ENCODE measurements around the gene CCNK.
A peak's percentile ranks its signal among the peaks of the same experiment; 100 is the strongest.

Gene CCNK

DNA sequence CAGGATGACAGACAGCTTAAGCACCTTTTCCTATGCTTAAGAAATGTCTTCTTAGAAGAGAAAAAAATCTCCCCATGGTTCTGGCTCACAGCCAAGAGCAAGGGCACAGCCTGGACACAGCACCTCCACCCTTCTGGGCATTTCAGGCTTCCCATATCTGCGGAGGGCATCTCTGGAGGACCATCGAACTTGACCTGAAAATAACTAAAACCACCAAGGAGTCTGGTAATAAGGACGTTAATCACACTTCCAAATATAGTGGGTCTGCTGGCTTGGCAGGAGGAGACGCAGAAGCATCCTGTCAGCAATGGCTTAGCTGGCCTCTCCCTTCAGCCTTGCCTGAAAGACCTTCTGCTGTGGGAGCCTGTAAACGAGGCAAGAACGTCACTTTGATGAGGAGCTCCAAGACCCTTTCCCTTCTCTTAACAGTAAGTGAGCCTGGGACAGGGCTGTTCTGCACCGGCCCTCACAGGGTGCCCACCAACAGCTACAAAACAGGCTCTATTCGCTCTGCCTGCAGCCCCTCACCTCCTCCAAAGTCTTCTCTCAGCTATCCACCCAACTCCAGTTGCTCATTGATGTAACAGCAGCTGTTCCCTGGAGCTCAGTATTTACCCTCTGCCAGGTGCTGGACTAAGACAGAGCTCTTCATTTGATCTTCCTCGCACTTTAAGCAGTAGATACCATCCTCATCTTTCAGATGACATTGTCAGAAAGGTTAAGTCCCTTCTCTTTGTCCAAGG lies 13.7 kb upstream of the CCNK start:
- no peak for DNase-seq

GRCh38 chr14:99468081-99468480 lies 13.1 kb upstream of the CCNK start:
- DNase-seq, result no peak

DNA sequence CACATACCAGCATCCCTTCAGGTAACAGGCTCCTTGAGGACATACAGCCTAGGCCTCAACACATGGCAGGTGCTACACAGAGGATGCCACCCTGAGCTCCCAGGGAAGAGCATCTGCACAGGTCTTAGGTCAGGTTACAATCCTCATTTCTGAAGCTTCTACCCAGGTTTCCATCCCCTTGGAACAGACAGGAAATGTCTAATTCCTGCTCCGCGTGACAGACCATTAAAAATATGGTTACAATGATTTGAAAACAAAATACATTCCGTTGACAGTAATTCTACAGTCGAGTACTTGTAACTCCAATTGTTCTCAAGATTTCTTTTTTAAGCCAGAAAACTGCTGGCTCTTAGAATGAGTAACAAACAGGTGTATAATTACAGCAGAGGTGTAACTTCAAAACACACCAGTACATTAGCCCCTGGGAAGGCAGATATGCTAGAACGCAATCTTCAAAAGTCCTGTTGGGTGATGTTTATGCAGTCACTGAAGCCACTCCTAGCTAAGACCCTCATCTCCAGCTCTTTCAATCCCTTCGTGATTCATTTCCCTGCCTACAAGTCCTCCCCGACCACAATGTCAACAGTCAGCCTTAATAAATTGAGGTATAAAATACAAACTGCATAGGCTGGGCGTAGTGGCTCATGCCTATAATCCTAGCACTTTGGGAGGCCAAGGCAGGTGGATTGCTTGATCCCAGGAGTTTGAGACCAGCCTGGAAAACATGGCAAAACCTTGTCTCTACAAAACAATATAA lies 12.2 kb upstream of the CCNK start:
- DNase-seq, result no peak

- no peak for DNase-seq
Measured at GRCh38 chr14:99471731-99472130, 9.5 kb upstream of the CCNK start.

GRCh38 chr14:99472937-99473336 lies 8.3 kb upstream of the CCNK start:
- no peak for DNase-seq

- no peak for DNase-seq
Measured at GRCh38 chr14:99473458-99473857, 7.8 kb upstream of the CCNK start.

- no peak for DNase-seq
Measured at GRCh38 chr14:99475179-99475578, 6.0 kb upstream of the CCNK start.

DNA sequence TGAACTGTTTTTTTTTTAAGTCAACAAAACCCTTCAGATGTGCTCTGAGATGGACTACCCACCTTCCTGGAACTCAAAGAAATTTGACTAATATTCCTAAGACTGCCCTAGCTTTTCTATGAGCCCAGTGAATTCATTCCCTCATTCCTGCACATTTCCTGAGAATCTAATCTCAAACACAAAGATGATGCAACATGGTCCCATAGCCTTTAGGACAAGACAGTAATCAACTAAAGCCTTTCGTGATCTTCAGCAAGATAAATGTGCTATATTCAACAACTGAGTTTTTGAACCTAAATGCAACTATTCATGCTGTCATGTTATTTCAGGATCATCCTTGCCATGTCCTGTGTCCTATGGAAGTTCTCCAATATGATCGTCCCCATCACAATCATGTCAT lies 5.5 kb upstream of the CCNK start:
- DNase-seq, result no peak

- DNase-seq, result peak; percentile 75 to 81
Measured at GRCh38 chr14:99476864-99477263, 4.3 kb upstream of the CCNK start.

DNA sequence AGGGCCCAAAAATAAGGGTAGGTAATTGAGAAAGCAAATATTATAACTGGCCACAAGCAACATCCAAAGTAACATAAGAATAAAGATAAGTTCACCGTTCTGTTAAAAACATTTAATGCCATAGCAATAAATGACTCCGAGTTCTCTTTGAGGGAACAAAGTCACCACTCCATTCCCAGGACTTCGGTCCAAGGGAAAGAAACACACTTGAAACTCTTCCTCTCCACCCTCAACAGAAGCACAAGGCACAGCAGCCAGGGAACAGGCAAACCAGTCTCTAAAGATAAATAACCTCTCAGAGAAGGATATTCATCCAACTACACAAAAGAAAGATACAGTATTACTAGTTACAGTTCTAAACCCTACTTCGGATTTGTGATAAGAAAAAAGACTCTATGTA lies 3.1 kb upstream of the CCNK start:
- DNase-seq, result no peak

DNA sequence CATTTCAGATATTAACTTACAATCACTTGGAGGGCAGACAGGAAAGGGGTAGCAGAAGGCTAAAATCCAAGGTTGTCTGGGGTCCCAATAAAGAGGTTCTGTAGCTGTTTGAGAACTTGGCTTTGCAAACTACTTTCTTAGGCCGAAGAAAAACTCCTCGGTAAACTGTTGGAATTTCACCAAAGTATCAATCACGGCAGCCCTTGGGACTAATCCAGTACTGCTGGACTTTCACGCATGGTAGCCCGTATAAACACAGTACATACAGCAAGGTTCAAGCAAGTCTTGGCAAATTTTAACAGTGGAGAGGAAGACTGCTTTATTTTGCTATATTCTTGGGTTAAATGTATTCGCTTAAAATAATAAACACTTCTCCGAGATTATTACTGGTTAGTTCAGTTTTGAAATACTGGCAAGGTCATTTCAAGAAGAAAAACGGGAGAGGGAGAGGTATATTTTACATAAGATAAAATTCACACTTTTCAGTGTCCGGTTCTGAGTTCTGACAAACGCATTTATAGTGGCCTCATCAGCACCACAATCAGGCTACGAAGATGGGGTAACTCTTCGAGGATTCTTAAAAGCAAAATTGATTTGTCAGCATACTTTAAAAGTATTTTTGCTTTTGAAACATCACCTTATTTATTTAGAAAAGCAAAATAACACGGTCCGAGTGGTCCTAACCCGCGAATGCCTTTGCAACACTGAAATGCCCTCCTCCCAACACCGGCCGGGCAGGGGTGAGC lies 1.9 kb upstream of the CCNK start:
- no peak for DNase-seq

- DNase-seq, result peak; percentile 91 to 97
Measured at GRCh38 chr14:99479906-99480869, 1.0 kb upstream of the CCNK start, which contains the start of gene SETD3. Gene SETD3 (minus strand): TSS chr14:99480859. CDS start chr14:99465805, 15,054 bp downstream.

DNA sequence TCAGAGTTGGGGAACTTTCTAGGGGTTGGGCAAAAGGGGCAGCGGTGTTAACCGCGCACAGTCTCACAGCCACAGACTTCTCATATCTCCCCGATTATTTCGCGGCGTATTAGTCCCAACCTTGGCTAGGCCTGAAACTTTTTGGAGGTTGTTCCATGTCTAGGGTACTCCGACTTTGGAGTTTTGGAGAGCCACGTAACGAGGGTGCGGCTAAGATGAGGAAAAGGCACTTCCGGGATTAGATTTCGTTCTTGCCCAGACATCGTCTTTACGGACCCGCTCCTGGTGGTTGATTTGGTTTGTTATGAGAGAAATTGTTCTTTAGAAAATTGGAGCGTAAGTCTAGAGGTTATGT lies 513 bp downstream of the CCNK start:
- peak; percentile 44 to 49 for DNase-seq

DNA sequence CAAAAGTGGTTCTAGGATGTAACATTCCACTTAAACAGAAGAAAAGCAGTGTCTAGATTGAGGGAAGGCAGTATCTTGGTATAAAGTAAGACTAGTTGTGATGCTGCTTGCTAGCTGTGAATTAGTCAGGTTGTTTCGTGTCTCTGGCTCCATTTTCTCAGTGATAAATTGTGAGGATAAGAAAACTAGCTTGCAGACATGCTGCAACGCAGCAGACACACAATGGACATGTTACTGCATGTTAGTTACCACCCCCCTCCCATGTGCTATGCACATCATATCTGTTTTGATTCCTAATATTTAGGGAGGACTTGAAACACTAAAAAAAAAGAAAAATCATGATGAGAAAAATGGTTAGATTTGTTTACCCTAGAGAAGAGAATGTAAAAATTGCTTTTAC lies 2.9 kb downstream of the CCNK start:
- DNase-seq, result no peak

DNA sequence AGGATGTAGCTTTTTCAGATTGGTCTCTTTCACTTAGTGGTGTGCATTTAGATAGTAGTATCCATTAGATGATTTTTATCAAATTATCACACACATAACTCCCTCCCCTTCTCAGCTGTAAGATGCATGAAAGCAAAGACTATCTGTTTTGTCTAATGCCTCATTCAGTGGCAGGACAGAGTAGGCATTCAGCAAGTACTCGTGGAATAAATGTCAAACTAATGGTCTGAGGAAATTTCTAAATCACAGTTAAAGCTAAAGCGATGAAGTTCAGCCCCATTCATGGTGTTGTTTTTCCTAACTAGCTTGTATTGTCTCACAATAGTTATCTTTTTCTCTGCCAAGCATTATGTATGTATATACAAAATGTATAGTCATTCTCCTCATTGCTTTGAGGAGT lies 16.1 kb downstream of the CCNK start:
- no peak for DNase-seq

- no peak for DNase-seq
Measured at GRCh38 chr14:99497894-99498293, 16.7 kb downstream of the CCNK start.

DNA sequence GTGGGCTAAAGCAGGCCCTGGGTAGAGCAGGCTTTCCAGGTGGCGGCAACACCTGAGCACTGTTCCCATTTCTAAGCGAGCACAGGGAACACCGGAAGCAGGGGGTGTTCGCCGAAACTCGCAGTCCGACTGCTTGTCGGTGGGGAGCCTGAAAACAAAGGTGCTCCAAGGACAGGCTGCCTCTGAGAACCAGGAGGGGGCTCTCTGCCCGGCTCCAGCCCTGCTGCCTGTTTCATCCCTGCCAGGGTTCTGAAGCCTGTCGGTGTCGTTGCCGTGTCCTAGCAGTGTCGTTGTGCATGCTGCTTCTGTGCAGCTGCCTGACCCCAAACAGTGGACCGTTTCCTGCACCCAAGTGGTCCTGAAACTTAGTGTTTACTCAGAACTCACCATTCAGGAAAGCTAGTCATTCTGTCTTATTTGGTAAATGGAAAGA lies 21.8 kb downstream of the CCNK start:
- no peak for DNase-seq

GRCh38 chr14:99503848-99504453 lies 22.7 kb downstream of the CCNK start:
- DNase-seq, result no peak

DNA sequence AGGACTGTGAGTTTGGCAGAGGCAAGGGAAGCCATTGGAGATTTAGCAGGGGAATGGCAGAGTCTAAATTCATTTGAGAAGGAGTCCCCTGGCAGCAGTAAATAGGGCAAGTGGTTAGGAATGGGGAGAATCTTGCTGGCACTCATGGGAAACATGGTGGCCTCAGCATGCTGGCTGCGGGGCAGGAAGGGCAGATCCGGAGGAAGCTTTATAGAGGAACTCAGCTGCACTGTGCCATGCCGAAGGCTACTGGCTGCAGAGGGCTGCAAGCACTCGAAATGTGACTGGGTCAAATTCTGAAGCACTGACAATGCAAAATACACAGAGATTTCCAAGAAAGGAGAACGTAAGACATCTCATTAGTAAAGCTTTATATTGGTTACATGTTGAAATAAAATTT lies 23.9 kb downstream of the CCNK start:
- DNase-seq, result no peak

- DNase-seq, result no peak
Measured at GRCh38 chr14:99506276-99506675, 25.1 kb downstream of the CCNK start.

GRCh38 chr14:99507860-99508640 lies 26.8 kb downstream of the CCNK start:
- DNase-seq, result no peak
